Bronchial smooth muscle cell (primary cell): ENCODE measurements around the gene IZUMO1R. TPM values are rescaled to one million over a fixed set of nuclear protein-coding genes. Genes with fewer than 3 reads are reported as not detected.

Experiments
- total RNA-seq: library from RNA; depleted of rRNA; stranded (reverse); fragments of >200 nt; gene quantifications from 2 replicates; pipeline ENCODE4 v1.2.1, GENCODE V29; 2014

The IZUMO1R gene
- total RNA-seq: not detected in 2 replicates

DNA sequence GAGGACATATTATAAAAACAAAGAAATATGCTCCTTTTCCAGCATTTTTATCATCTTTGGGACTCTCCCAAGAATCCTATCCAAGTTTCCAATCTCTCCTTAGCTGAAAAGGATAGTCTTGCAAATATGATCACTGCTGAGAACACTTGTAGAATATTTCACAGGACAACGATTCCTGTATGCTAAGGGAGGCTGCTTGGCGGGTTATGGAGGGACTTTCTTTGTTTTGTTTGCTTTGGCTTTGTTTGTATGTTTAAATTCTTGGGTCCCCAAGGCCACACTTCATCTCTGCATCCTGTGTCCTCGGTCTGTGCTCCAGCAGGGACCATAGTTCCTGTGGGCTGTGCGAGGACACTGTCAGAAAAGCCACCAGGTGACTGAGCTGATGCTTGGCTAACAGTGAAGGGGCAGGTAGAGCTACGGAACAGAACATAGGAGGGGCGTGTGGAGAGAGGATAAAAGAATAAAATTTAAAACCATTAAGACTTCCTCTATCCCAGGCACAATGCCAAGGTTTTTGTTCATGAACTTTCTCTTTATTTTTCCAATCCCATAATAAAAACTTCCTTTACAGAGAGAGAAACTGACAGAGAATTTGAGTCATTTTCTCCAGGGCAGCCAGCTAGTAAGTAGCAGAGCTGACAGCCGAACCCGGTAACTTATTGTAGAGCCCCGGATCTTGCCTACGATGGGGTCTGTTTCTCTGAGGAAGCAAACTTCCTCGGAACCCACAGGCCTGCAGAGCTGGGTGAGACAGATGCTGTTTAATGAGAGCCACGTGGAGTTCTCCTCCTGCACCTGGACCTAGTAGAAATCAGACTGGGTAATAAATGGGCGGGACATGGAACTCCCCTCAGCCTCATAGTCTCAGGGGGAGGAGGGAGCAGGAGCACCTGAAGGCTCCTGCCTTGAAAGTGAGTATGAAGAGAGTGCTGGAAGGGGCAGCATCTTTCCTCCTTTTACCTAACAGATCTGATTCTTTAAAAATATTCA is at the start of gene IZUMO1R:
Gene IZUMO1R (plus strand): TSS at position 615 of the 993 bp plus-strand sequence. CDS start 1,057 bp downstream, outside the sequence.

Other genes starting within 250 kb of the IZUMO1R start
- gene PANX1, start 175.7 kb upstream of the IZUMO1R start, total RNA-seq: 26.8 and 30.6 TPM in 2 replicates
- gene GPR83, start 96.8 kb downstream of the IZUMO1R start, total RNA-seq: under 0.01 TPM in 1 of 2 replicates, not detected in the other
- gene MRE11, start 189.3 kb downstream of the IZUMO1R start, total RNA-seq: 6.0 and 7.1 TPM in 2 replicates
- gene ANKRD49, start 189.4 kb downstream of the IZUMO1R start, total RNA-seq: 8.3 and 9.0 TPM in 2 replicates
- not detected in 2 replicates for gene C11orf97, start 207.9 kb downstream of the IZUMO1R start, total RNA-seq
- gene FUT4, start 239.3 kb downstream of the IZUMO1R start, total RNA-seq: 2.7 and 3.2 TPM in 2 replicates